Measurements from ENCODE around the gene ACMSD. TPM values are rescaled to one million over a fixed set of nuclear protein-coding genes. Genes with fewer than 3 reads are reported as not detected.

ACMSD gene
- total RNA-seq (2022) (not detected in 2 replicates), Bru-seq, nascent RNA (percentile 9 among the genes with signal in this experiment), BruChase-seq, experiment 1, labeled RNA remaining after a 6-hour chase (percentile 5 among the genes with signal in this experiment), BruChase-seq, experiment 2, labeled RNA remaining after a 2-hour chase (not detected)
- long read RNA-seq, partial matches to known transcripts, result 0 of 4 reads
- long read RNA-seq, other reads (novel, unspliced or antisense), result 3 of 4 reads

GRCh38 chr2:134838143-134838620 is at the start of gene ACMSD:
Gene ACMSD, plus strand, starts transcription at chr2:134838616. Its CDS starts 67 bp downstream, at chr2:134838683.
- Mint-ChIP-seq H3K9me3 (ENCODE audit: low read depth, unreplicated experiment) (no peaks in the 10 kb centered on the region), H3K4me1 (ENCODE audit: low read depth, unreplicated experiment) (peaks cover 34% of the 10 kb centered on the region), H3K27me3 (ENCODE audit: unreplicated experiment) (no peaks in the 10 kb centered on the region), H3K27ac (ENCODE audit: unreplicated experiment) (peak within 1 kb of the TSS; percentile 32), H3K4me3 (ENCODE audit: low read depth, unreplicated experiment) (no peak within 1 kb of the TSS), H3K36me3 (ENCODE audit: insufficient read depth, unreplicated experiment) (no peaks in the 10 kb centered on the region)
- CTCF ChIA-PET, result interaction anchor here (0.8 to 1.6 kb wide), 3 partner anchors 19 to 37 kb away, joined by 3 to 4 read pairs (median 3); no protein-coding TSS in a partner anchor
- DNase-seq, result no peak
- no peak for TF ChIP-seq CTCF (IDR thresholded peaks at IDR 0.05; ENCODE audit: unreplicated experiment)
- intact Hi-C loops (cut with micrococcal nuclease; ENCODE audit: unreplicated experiment), result loop anchor here (5.0 kb wide), 1 partner anchor 61 kb away; no protein-coding TSS in a partner anchor
- no TSS peak for BruUV-seq (replicated peaks)

DNA sequence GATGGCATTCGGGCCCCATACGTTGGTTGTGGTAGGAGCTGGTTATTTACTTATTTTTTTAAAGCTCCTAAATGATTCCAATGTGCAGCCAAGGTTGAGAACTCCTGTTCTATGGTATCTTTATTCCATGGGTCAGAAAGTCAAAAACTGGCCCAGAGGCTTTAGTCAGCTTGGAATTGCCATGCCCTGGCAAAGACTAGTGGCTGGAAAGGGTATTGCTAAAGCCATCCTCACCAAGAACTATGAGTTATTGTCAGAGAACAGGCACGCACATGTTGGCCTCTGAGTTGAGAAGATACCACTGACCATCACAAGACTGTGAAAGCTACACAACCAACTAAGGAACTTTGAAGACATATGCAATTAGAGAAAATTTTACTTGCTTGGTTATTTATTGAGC is 47.9 kb upstream of the ACMSD start:
- BruUV-seq (replicated peaks), result no TSS peak
- CTCF ChIA-PET, result interaction anchor here (1.0 kb wide), 1 partner anchor 25 kb away, joined by 3 read pairs; no protein-coding TSS in a partner anchor
- no peaks in the 10 kb centered on the region for H3K4me1 Mint-ChIP-seq (ENCODE audit: low read depth, unreplicated experiment)

DNA sequence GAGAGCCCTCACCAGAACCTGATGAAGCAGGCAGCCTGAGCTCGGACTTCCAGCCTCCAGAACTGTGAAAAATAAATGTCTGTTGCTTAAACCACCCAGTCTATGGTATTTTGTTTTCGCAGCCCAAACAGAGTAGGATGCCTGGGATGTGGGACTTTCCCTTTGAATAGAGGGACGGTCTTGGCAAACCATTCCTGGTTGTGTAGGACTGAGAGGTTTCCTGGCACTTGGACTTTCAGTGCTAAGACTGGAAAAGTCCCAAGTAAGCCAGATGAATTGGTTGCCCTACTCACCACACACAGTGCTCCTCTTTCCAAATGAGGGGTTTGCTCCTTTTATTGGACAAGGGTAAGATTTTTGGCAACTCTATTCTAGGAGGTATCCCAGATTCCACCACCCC is 46.8 kb upstream of the ACMSD start:
- no peak for DNase-seq
- Mint-ChIP-seq H3K27ac (ENCODE audit: unreplicated experiment) (no peak overlapping the region), H3K4me1 (ENCODE audit: low read depth, unreplicated experiment) (no peaks in the 10 kb centered on the region), H3K27me3 (ENCODE audit: unreplicated experiment) (peaks cover 22% of the 10 kb centered on the region), H3K36me3 (ENCODE audit: insufficient read depth, unreplicated experiment) (no peaks in the 10 kb centered on the region), H3K4me3 (ENCODE audit: low read depth, unreplicated experiment) (no peak overlapping the region), H3K9me3 (ENCODE audit: low read depth, unreplicated experiment) (no peaks in the 10 kb centered on the region)
- CTCF ChIA-PET, result no interaction called here
- TF ChIP-seq CTCF (IDR thresholded peaks at IDR 0.05; ENCODE audit: unreplicated experiment), result no peak
- BruUV-seq (replicated peaks), result no TSS peak
- intact Hi-C loops (cut with micrococcal nuclease; ENCODE audit: unreplicated experiment), result no loop called here

More for the DNA sequence above, 47.9 kb upstream of the ACMSD start:
- DNase-seq, result no peak
- no peak for TF ChIP-seq CTCF (IDR thresholded peaks at IDR 0.05; ENCODE audit: unreplicated experiment)
- peaks cover 3% of the 10 kb centered on the region for H3K36me3 Mint-ChIP-seq (ENCODE audit: insufficient read depth, unreplicated experiment)
- intact Hi-C loops (cut with micrococcal nuclease; ENCODE audit: unreplicated experiment), result no loop called here
- peaks cover 22% of the 10 kb centered on the region for H3K27me3 Mint-ChIP-seq (ENCODE audit: unreplicated experiment)
- H3K4me3 Mint-ChIP-seq (ENCODE audit: low read depth, unreplicated experiment), result no peak overlapping the region
- H3K9me3 Mint-ChIP-seq (ENCODE audit: low read depth, unreplicated experiment), result peaks cover 3% of the 10 kb centered on the region
- no peak overlapping the region for H3K27ac Mint-ChIP-seq (ENCODE audit: unreplicated experiment)

GRCh38 chr2:134792186-134792585 is 46.2 kb upstream of the ACMSD start:
- H3K9me3 Mint-ChIP-seq (ENCODE audit: low read depth, unreplicated experiment), result no peaks in the 10 kb centered on the region
- H3K4me3 Mint-ChIP-seq (ENCODE audit: low read depth, unreplicated experiment), result no peak overlapping the region
- DNase-seq, result no peak
- intact Hi-C loops (cut with micrococcal nuclease; ENCODE audit: unreplicated experiment), result no loop called here
- no peaks in the 10 kb centered on the region for H3K36me3 Mint-ChIP-seq (ENCODE audit: insufficient read depth, unreplicated experiment)
- H3K27ac Mint-ChIP-seq (ENCODE audit: unreplicated experiment), result no peak overlapping the region
- no peaks in the 10 kb centered on the region for H3K4me1 Mint-ChIP-seq (ENCODE audit: low read depth, unreplicated experiment)
- no peak for TF ChIP-seq CTCF (IDR thresholded peaks at IDR 0.05; ENCODE audit: unreplicated experiment)
- CTCF ChIA-PET, result no interaction called here
- H3K27me3 Mint-ChIP-seq (ENCODE audit: unreplicated experiment), result peaks cover 22% of the 10 kb centered on the region
- BruUV-seq (replicated peaks), result no TSS peak

All from Calu3 (cell line).